Measurements from ENCODE around the gene ADAM12.

GRCh38 chr10:126111516-126111915 is 276.8 kb downstream of the ADAM12 start:
- TF ChIP-seq CTCF (conservative IDR thresholded peaks at IDR 0.05; ENCODE audit: low read length) (no peak), EZH2phosphoT487 (IDR thresholded peaks at IDR 0.05; ENCODE audit: borderline replicate concordance) (no peak)

All from Loucy (cell line).